K562 (cell line): ENCODE data around the gene KIAA1958. TPM values are rescaled to one million over a fixed set of nuclear protein-coding genes. Genes with fewer than 3 reads are reported as not detected.

Experiments used
- ATAC-seq: fragments of 200-7000 bp; cut with Tn5 transposase; 3 replicates; pipeline ENCODE4 v1.9.1; 2020; ENCODE audit warnings: moderate library complexity
- BruUV-seq: library from RNA; stranded (reverse); fragments of 400-500 nt; replicated peaks from 2 replicates; lab custom pipeline; 2021; lab: Mats Ljungman, UMichigan
- CTCF ChIA-PET: fragments of 300-600 bp; formaldehyde crosslinking; extraction: SDS; loops from one replicate; lab custom pipeline; 2021; ENCODE audit warnings: low intra/inter-chr PET ratio; lab: Yijun Ruan, JAX
- POLR2A ChIA-PET: fragments of 300-600, 350-650 bp; sonication (Branson Sonifier 250); formaldehyde crosslinking; extraction: SDS; loops from one replicate; lab custom pipeline; 2021; ENCODE audit warnings: antibody characterized with exemption, inconsistent platforms; lab: Yijun Ruan, JAX
- DNase-seq, 4 experiments: peaks; one replicate each; pipeline versions ENCODE4 v3.0.0 to v3.0.0-alpha.2; 2011 to 2018; ENCODE audit warnings: low spot score in 3 of 4, mixed read lengths in 3 of 4; ENCODE audit errors: extremely low read depth in 1 of 4
- FAIRE-seq: peaks from 2 replicates; lab custom pipeline; 2011; peaks lifted over from hg19 to GRCh38; lab: Jason Lieb, UNC
- H2AFZ ChIP-seq: 2 replicates; pipeline ENCODE4 v1.6.0; 2011; ENCODE audit warnings: low read depth, low read length, control low read depth, inconsistent platforms
- H3K27ac ChIP-seq: fragments of 200-600 bp; 3 replicates; pipeline ENCODE4 v1.8.0; 2011; ENCODE audit warnings: low read depth, mild to moderate bottlenecking, control low read depth, inconsistent platforms, low read length, moderate library complexity, mixed read lengths; ENCODE audit errors: extremely low read depth
- H3K27me3 ChIP-seq, 2 experiments: fragments of 300-600 bp in 1 of 2; 2 replicates in 1 of 2; 3 replicates in 1 of 2; pipeline versions ENCODE4 v1.6.0 to v1.8.0; 2011; ENCODE audit warnings: inconsistent platforms in 2 of 2, low read length in 2 of 2, mild to moderate bottlenecking in 1 of 2, mixed read lengths in 1 of 2, moderate library complexity in 1 of 2; ENCODE audit not compliant: control insufficient read depth in 2 of 2, insufficient read depth in 2 of 2
- H3K36me3 ChIP-seq: fragments of 300-600 bp; 3 replicates; pipeline ENCODE4 v1.8.0; 2011; ENCODE audit warnings: mild to moderate bottlenecking, low read length, inconsistent platforms; ENCODE audit not compliant: control insufficient read depth, insufficient read depth
- H3K4me1 ChIP-seq, 2 experiments: fragments of 200-600 bp in 1 of 2; replicated peaks in 1 of 2; 2 replicates in 1 of 2; 3 replicates in 1 of 2; pipeline versions ENCODE4 v1.5.1 to v1.8.0; 2011; ENCODE audit warnings: inconsistent platforms in 2 of 2, low read length in 2 of 2, mild to moderate bottlenecking in 1 of 2, mixed read lengths in 1 of 2, moderate library complexity in 1 of 2; ENCODE audit not compliant: control insufficient read depth in 2 of 2, insufficient read depth in 2 of 2
- H3K4me2 ChIP-seq: 2 replicates; pipeline ENCODE4 v1.6.1; 2011; ENCODE audit warnings: low read length, control low read depth, inconsistent platforms, mixed read lengths; ENCODE audit not compliant: insufficient read depth
- H3K4me3 ChIP-seq: fragments of 200-600 bp; sonication (generic), shearing (Covaris generic); 2 replicates; pipeline ENCODE4 v1.5.1; 2016; ENCODE audit warnings: control low read depth, inconsistent platforms
- H3K79me2 ChIP-seq: fragments of 200-600 bp; 3 replicates; pipeline ENCODE4 v1.8.0; 2011; ENCODE audit warnings: low read length, inconsistent platforms; ENCODE audit not compliant: control insufficient read depth, insufficient read depth
- H3K9ac ChIP-seq, 2 experiments: 2 replicates each; pipeline versions ENCODE4 v1.6.0 to v1.6.1; 2011; ENCODE audit warnings: low read depth in 2 of 2, low read length in 2 of 2, control low read depth in 1 of 2, inconsistent platforms in 1 of 2, mild to moderate bottlenecking in 1 of 2, mixed read lengths in 1 of 2; ENCODE audit not compliant: insufficient read depth in 1 of 2
- H3K9me1 ChIP-seq: one replicate; pipeline ENCODE4 v1.6.0; 2011; ENCODE audit warnings: inconsistent platforms, mild to moderate bottlenecking, low read length, moderate library complexity; ENCODE audit not compliant: control insufficient read depth, insufficient read depth
- H3K9me3 ChIP-seq: replicated peaks from 2 replicates; pipeline ENCODE4 v1.5.1; 2011; ENCODE audit warnings: low read depth, low read length, inconsistent platforms; ENCODE audit not compliant: control insufficient read depth, insufficient read depth
- H4K20me1 ChIP-seq: replicated peaks from 2 replicates; pipeline ENCODE4 v1.6.1; 2011; ENCODE audit warnings: low read length, inconsistent platforms, mixed read lengths; ENCODE audit not compliant: control insufficient read depth, insufficient read depth
- ARNT ChIP-seq, 2 experiments: fragments of 450-650 bp; IDR thresholded peaks; 2 replicates each; pipeline ENCODE4 v1.6.1; 2016; ENCODE audit warnings: mild to moderate bottlenecking in 1 of 2
- CEBPB ChIP-seq: fragments of 450-650 bp; IDR thresholded peaks from 2 replicates; pipeline ENCODE4 v1.6.1; 2016; ENCODE audit warnings: missing genetic modification characterization, missing compliant biosample characterization
- CEBPG ChIP-seq, 3 experiments: fragments of 200-800 bp in 1 of 3; sonication (Bioruptor generic) in 1 of 3; sonication (generic) in 1 of 3; formaldehyde crosslinking in 1 of 3; IDR thresholded peaks in 2 of 3; conservative IDR thresholded peaks in 1 of 3; 2 replicates each; pipeline versions ENCODE4 v1.6.1 to v1.8.0; 2016 to 2022; ENCODE audit warnings: missing compliant biosample characterization in 2 of 3, missing genetic modification characterization in 2 of 3, mild to moderate bottlenecking in 1 of 3, missing genetic modification reagents in 1 of 3
- DACH1 ChIP-seq: fragments of 450-650 bp; IDR thresholded peaks from 2 replicates; pipeline ENCODE4 v1.6.1; 2018; ENCODE audit not compliant: partially characterized antibody
- IRF9 ChIP-seq: fragments of 450-650 bp; IDR thresholded peaks from 2 replicates; pipeline ENCODE4 v1.6.1; 2016; ENCODE audit warnings: missing biosample characterization, missing genetic modification characterization
- MAFG ChIP-seq: fragments of 450-650 bp; conservative IDR thresholded peaks from 2 replicates; pipeline ENCODE4 v1.6.1; 2016; ENCODE audit warnings: missing genetic modification characterization, missing compliant biosample characterization
- MEIS2 ChIP-seq: fragments of 450-650 bp; IDR thresholded peaks from 2 replicates; pipeline ENCODE4 v1.6.1; 2014; ENCODE audit warnings: mild to moderate bottlenecking; ENCODE audit not compliant: partially characterized antibody
- TEAD2 ChIP-seq: fragments of 450-650 bp; IDR thresholded peaks from 2 replicates; pipeline ENCODE4 v1.6.1; 2016; ENCODE audit warnings: missing genetic modification characterization, control low read depth, missing compliant biosample characterization
- TRIM24 ChIP-seq, 2 experiments: fragments of 450-650 bp; IDR thresholded peaks; 2 replicates each; pipeline ENCODE4 v1.6.1; 2016
- XRCC3 ChIP-seq: fragments of 450-650 bp; IDR thresholded peaks from 2 replicates; pipeline ENCODE4 v1.6.1; 2017; ENCODE audit warnings: mild to moderate bottlenecking, moderate library complexity
- WGBS: fragments of 100-300 bp; shearing (Covaris generic); methylation state at CpG from one replicate; pipeline ENCODE4 v1.1.6; 2016; ENCODE audit warnings: low coverage, mixed read lengths; ENCODE audit not compliant: insufficient coverage; ENCODE audit errors: missing lambda C conversion rate; 5-methylcytosine and 5-hydroxymethylcytosine counted together
- in situ Hi-C: fragments of 300-500 bp; cut with MboI; formaldehyde crosslinking; loops from 4 replicates; pipeline ENCODE4 v1.15.0; 2018; ENCODE audit warnings: inconsistent platforms, mixed read lengths
- intact Hi-C: fragments of 100-400 bp; cut with micrococcal nuclease; formaldehyde crosslinking; loops from 2 replicates; pipeline ENCODE4 v1.14.2; 2022
- polyA plus RNA-seq, 8 experiments: library from polyadenylated mRNA; depleted of rRNA in 4 of 8; stranded (reverse) in 5 of 8; unstranded in 3 of 8; fragments of >200 nt; fragmentation: Nextera tagmentation in 2 of 8; fragmentation: Illumina TruSeq in 1 of 8; extraction: Ambion mirVana in 2 of 8; extraction: Trizol in 1 of 8; gene quantifications; 2 replicates each; pipeline versions ENCODE4 v1.2.1 to v1.2.3, GENCODE V29; 2011 to 2014; ENCODE audit warnings: inconsistent platforms in 1 of 8, missing spikeins in 1 of 8
- total RNA-seq, 7 experiments: library from RNA; depleted of rRNA in 6 of 7; stranded (reverse); fragments of >200 nt in 6 of 7; fragmentation: Illumina TruSeq in 2 of 7; extraction: Trizol in 2 of 7; gene quantifications; 2 replicates each; pipeline versions ENCODE4 v1.2.1 to v1.2.3, GENCODE V29; 2011 to 2021; ENCODE audit warnings: low replicate concordance in 1 of 7
- TF ChIP-seq, protein P1 (sequence below), 2 experiments: IDR thresholded peaks in 1 of 2; conservative IDR thresholded peaks in 1 of 2; 2 replicates each; pipeline ENCODE4 v1.6.1; 2016; ENCODE audit warnings: low read depth in 2 of 2, mild to moderate bottlenecking in 1 of 2, missing compliant biosample characterization in 1 of 2, missing genetic modification characterization in 1 of 2, moderate library complexity in 1 of 2
- TF ChIP-seq, protein P2 (sequence below), 2 experiments: fragments of 450-650 bp in 1 of 2; sonication (generic) in 1 of 2; formaldehyde crosslinking in 1 of 2; IDR thresholded peaks in 1 of 2; conservative IDR thresholded peaks in 1 of 2; 2 replicates each; pipeline versions ENCODE4 v1.6.1 to v1.8.1; 2016 to 2023; ENCODE audit warnings: mild to moderate bottlenecking in 2 of 2, moderate library complexity in 2 of 2, inconsistent platforms in 1 of 2, missing genetic modification reagents in 1 of 2

KIAA1958 gene
- total and polyA plus RNA-seq, 9 of the 15 experiments (the other 6 are each of a cell fraction or from before 2014, with no cell fraction given): 1.1 to 16.0 (median 10.1) TPM

- Histone ChIP-seq H3K9me1 (no peaks in the 10 kb centered on the region), H3K4me2 (no peak overlapping the region), H3K27me3 (no peaks in the 10 kb centered on the region), H3K36me3 (no peaks in the 10 kb centered on the region), H2AFZ (no peak overlapping the region), H3K27ac (no peak overlapping the region), H3K4me1 (no peaks in the 10 kb centered on the region), H4K20me1 (no peaks in the 10 kb centered on the region), H3K4me3 (no peak overlapping the region), H3K9me3 (no peaks in the 10 kb centered on the region), H3K79me2 (peaks cover 27% of the 10 kb centered on the region), H3K9ac (no peak overlapping the region)
- no peak for FAIRE-seq
- ATAC-seq: no peak
- WGBS: 92% methylated on average over 6 of the region's 6 CpGs
- no TSS peak for BruUV-seq
- in situ Hi-C loops: no loop called here
- CTCF ChIA-PET: no interaction called here
- POLR2A ChIA-PET: interaction anchor here (1.0 to 2.1 kb wide), 4 partner anchors 9 to 22 kb away, joined by 3 to 7 read pairs (median 6); no protein-coding TSS in a partner anchor
- DNase-seq: no peak
- peak; percentile 100 for TF ChIP-seq CEBPB
- peak; percentile 86 for TF ChIP-seq CEBPG (CRISPR knock-in tag; IDR thresholded peaks at IDR 0.05)
- TF ChIP-seq CEBPG (tag; conservative IDR thresholded peaks at IDR 0.05 in 1 of 2, IDR thresholded peaks at IDR 0.05 in 1 of 2): peak; percentile 96 to 100
- TF ChIP-seq XRCC3: no peak
- TF ChIP-seq, protein P1, sequence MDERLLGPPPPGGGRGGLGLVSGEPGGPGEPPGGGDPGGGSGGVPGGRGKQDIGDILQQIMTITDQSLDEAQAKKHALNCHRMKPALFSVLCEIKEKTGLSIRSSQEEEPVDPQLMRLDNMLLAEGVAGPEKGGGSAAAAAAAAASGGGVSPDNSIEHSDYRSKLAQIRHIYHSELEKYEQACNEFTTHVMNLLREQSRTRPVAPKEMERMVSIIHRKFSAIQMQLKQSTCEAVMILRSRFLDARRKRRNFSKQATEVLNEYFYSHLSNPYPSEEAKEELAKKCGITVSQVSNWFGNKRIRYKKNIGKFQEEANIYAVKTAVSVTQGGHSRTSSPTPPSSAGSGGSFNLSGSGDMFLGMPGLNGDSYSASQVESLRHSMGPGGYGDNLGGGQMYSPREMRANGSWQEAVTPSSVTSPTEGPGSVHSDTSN (CRISPR knock-in tag; IDR thresholded peaks at IDR 0.05; ENCODE audit: low read depth): no peak
- TF ChIP-seq, protein P1 (tag; conservative IDR thresholded peaks at IDR 0.05; ENCODE audit: low read depth): peak; percentile 70
- TF ChIP-seq MEIS2: peak; percentile 60
- no peak for TF ChIP-seq TEAD2 (tag)
- peak; percentile 52 for TF ChIP-seq DACH1
- peak; percentile 95 for TF ChIP-seq IRF9 (tag)
- TF ChIP-seq MAFG (tag): no peak
- peak; percentile 66 to 75; a peak in 3 of 4 replicates for TF ChIP-seq TRIM24 (IDR thresholded peaks at IDR 0.05)
- no peak for TF ChIP-seq ARNT (IDR thresholded peaks at IDR 0.05)
- TF ChIP-seq, protein P2, sequence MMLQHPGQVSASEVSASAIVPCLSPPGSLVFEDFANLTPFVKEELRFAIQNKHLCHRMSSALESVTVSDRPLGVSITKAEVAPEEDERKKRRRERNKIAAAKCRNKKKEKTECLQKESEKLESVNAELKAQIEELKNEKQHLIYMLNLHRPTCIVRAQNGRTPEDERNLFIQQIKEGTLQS (IDR thresholded peaks at IDR 0.05): peak; percentile 61
- TF ChIP-seq, protein P2 (CRISPR knock-in tag; conservative IDR thresholded peaks at IDR 0.05): no peak
- intact Hi-C loops: no loop called here
Observed at GRCh38 chr9:112530751-112531205, 44.2 kb downstream of the KIAA1958 start.
